ENCODE results near the gene ALS2CL.

The ALS2CL gene

DNA sequence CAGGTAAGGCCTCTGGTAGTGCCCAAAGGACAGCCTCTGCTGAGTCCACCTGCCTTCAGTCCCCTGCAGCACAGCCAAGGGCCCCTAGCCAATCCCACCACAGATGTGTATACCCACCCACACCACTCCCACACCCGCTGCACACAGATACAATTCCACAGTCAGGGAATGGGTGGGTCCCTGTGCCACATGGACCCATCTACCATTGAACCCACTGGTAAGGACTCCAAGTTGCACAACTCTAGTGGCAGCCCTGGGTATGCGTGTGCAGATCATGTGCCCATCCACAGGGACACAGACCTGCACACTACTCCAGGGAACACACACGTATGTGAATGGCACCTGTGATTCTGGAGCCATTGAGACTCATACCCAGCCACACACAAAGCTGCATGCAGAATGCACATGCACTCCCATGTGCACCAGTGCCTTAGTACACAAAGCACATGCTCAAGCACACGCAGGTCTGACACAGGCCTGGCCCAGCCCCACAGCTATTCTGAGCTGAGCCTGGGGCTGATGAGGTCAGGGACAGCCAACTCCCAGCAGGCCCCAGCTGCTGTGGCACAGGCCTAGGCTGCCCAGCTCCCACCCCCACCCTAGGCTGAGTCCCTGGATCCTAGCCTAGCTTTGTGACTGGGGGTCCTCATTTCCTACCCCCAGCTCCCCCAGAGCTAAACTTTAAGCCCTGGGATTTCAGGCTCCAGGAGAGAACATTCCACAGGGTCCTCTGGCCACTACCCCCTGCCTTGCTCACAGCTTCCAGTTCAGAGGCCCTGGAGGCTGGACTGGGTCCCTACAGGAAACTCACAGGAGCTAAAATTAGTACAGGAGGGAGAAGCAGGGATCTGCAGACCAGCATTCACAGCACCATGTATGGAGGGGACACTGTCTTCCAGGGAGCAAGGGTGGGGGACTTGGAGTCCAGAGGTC is 2.7 kb upstream of the ALS2CL start:
- peak; percentile 4 for DNase-seq (ENCODE audit: low read depth)
- TF ChIP-seq, protein P1, sequence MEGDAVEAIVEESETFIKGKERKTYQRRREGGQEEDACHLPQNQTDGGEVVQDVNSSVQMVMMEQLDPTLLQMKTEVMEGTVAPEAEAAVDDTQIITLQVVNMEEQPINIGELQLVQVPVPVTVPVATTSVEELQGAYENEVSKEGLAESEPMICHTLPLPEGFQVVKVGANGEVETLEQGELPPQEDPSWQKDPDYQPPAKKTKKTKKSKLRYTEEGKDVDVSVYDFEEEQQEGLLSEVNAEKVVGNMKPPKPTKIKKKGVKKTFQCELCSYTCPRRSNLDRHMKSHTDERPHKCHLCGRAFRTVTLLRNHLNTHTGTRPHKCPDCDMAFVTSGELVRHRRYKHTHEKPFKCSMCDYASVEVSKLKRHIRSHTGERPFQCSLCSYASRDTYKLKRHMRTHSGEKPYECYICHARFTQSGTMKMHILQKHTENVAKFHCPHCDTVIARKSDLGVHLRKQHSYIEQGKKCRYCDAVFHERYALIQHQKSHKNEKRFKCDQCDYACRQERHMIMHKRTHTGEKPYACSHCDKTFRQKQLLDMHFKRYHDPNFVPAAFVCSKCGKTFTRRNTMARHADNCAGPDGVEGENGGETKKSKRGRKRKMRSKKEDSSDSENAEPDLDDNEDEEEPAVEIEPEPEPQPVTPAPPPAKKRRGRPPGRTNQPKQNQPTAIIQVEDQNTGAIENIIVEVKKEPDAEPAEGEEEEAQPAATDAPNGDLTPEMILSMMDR (IDR thresholded peaks at IDR 0.05; ENCODE audit: control insufficient read depth, insufficient read depth, low read depth, low read length, missing control alignments), result no peak
- no peak overlapping the region for H3K4me3 ChIP-seq (ENCODE audit: control insufficient read depth, low read depth, low read length)

DNA sequence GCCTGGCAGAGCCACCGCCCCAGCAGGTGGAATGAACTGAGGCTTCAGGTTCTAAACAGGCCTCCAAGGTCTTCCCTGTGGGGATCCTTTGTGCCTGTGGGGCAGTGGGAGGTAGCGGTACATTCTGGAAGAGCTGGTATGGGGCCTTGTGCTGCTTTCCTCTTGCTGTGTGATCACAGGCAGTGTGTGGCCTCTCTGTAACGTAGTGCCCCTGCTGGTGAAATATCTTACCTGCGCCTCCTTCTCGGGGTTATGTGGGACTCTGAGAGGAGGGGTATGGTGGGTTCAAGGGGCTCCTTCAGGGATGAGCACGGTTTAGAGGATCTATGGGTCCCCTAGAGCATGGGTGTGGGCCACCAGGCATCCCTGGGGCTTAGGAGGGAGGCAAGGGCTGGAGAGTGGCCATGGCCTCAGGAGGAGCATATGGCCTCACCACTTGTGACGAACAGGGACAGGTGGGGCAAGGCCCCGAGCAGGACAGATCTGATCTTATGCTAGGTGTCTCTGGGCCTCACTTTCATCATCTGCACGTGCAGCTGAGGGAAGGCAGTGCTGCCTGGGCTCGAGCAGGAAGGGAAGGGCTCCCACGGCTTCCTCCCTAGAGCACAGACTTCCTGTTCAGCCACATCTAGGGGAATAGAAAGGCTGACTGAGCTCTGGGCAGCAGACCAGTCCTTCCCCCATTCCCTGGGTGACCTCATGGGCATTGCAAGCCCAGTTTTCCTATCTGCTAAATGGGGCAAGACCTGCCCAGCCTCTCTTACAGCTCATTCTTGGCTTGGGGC is 1.9 kb upstream of the ALS2CL start:
- no peak overlapping the region for H3K4me3 ChIP-seq (ENCODE audit: control insufficient read depth, low read depth, low read length)
- TF ChIP-seq, protein P1 (IDR thresholded peaks at IDR 0.05; ENCODE audit: control insufficient read depth, insufficient read depth, low read depth, low read length, missing control alignments), result peak; percentile 36
- DNase-seq (ENCODE audit: low read depth), result no peak

DNA sequence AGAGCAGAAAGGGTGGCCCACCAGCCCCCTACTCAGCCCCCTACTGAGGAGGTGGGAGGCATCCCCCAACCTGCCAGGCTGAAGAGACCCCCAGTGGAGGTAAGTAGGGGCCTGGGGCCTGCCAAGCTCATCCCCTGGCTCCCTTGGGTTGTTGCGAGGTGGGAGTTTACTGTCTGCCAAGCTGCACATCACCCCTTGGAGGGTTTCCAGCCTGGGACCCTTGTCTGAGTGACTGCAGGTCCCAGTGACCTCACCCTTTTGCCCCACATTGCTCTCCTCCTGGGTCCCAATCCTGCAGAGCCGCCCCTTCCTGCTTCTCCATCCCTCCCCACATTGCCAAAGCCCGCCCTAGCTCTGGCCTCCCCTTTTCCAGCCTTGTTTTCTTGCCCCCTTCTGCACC is 1.0 kb upstream of the ALS2CL start:
- TF ChIP-seq, protein P1 (IDR thresholded peaks at IDR 0.05; ENCODE audit: control insufficient read depth, insufficient read depth, low read depth, low read length, missing control alignments), result no peak
- no peak overlapping the region for H3K4me3 ChIP-seq (ENCODE audit: control insufficient read depth, low read depth, low read length)
- DNase-seq (ENCODE audit: low read depth), result no peak

DNA sequence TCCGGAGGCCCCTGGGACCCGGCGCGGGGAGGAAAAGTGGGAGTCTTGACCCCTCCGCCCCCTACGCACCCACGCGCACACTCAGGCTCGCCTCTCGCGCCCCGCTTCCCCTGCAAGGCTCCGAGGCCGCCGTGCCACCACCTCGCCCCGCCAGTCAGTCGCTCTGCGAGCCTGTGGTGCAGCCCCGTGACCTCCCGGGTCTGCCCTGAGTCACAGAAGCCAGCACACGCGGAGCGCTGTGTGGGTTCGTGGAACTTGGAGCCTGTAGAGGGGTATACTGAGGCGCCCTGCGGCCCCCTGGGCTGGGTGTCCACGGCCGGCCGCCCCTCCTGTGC is 380 bp upstream of the ALS2CL start:
- DNase-seq (ENCODE audit: low read depth), result no peak

DNA sequence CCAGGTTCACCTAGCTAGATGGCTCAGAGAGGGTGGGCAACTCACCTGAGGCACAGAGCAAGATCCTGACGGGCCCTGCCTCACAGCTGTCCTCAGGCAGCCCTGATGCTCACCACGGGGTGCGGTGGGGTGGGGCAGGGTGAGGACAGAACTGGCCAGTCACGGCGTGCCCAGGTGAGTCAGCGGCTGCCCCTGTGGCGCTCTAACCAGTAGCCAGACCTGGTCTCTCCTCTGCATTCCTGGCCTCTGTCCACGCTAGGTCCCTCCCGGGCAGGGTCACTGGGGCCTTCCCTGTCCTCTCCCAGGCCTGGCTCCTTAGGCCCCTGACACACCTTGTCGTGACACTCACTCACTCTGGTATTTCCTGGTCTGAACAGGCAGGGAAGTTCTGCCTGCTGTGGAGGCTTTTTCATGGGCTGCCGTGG is 901 bp downstream of the ALS2CL start:
- TF ChIP-seq, protein P1 (IDR thresholded peaks at IDR 0.05; ENCODE audit: control insufficient read depth, insufficient read depth, low read depth, low read length, missing control alignments), result no peak
- DNase-seq (ENCODE audit: low read depth), result no peak
- H3K4me3 ChIP-seq (ENCODE audit: control insufficient read depth, low read depth, low read length), result peak overlapping the region; percentile 60

More for the DNA sequence above, 380 bp upstream of the ALS2CL start:
- peak overlapping the region; percentile 60 for H3K4me3 ChIP-seq (ENCODE audit: control insufficient read depth, low read depth, low read length)
- TF ChIP-seq, protein P1 (IDR thresholded peaks at IDR 0.05; ENCODE audit: control insufficient read depth, insufficient read depth, low read depth, low read length, missing control alignments), result no peak

DNA sequence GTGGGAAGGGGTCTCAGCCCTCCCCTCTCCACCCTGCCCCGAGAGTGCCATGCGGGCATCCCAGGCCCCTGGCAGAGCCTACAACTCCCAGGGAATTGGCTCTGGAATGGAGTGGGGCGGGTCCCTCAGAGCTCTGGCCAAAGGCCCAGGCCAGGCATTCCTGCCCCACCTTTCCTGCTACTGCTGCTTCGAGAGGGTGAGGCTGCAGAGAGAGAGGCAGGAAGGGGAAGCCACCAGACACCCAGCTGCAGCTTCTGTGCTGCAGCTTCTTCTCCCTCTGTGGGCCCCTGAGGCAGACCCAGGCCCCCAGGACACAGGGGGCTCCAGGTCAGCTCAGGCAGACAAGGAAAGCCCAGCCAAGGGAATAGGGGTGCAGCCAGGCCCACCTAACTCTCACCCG is 2.7 kb downstream of the ALS2CL start:
- no peak overlapping the region for H3K4me3 ChIP-seq (ENCODE audit: control insufficient read depth, low read depth, low read length)
- TF ChIP-seq, protein P1 (IDR thresholded peaks at IDR 0.05; ENCODE audit: control insufficient read depth, insufficient read depth, low read depth, low read length, missing control alignments), result no peak
- no peak for DNase-seq (ENCODE audit: low read depth)
